AG08396 (cell line): ENCODE measurements around the gene CKMT1B.
"Not testable (repeated sequence)": the region's sequence is repeated elsewhere in the genome, so short reads cannot be mapped to it uniquely, and the experiment has no call there.

ENCODE experiments used
- DNase-seq: peaks from one replicate; pipeline ENCODE4 v3.0.0; 2012; ENCODE audit warnings: low spot score, mixed read lengths

The CKMT1B gene

GRCh38 chr15:43638464-43639204 is 44.8 kb downstream of the CKMT1B start:
- DNase-seq = not testable (repeated sequence)
